GM18498 (cell line): ENCODE data around the gene FRMD6.
"Not testable (repeated sequence)": the region's sequence is repeated elsewhere in the genome, so short reads cannot be mapped to it uniquely, and the experiment has no call there.

Experiments used
- ATAC-seq: cut with Tn5 transposase; IDR thresholded peaks from one replicate; pipeline ENCODE4 v1.9.1; 2021; ENCODE audit warnings: mild to moderate bottlenecking, moderate library complexity; ENCODE audit not compliant: unreplicated experiment

The FRMD6 gene

DNA sequence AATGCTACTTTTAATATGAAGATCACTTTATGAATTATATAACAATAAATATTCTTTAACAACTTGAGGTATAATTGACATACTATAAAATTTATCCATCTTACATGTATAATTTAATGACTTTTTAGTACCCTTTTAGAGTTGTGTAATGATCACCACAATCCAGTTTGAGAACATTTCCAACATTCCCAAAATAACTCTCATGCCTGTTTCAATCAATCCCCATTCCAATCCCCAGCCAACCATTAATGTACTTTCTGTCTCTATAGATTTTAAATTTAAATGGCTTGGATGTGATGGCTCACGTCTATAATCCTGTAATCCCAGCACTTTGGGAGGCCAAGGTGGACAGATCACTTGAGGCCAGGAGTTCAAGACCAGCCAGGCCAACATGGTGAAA lies 23.5 kb upstream of the FRMD6 start:
- ATAC-seq: no peak

DNA sequence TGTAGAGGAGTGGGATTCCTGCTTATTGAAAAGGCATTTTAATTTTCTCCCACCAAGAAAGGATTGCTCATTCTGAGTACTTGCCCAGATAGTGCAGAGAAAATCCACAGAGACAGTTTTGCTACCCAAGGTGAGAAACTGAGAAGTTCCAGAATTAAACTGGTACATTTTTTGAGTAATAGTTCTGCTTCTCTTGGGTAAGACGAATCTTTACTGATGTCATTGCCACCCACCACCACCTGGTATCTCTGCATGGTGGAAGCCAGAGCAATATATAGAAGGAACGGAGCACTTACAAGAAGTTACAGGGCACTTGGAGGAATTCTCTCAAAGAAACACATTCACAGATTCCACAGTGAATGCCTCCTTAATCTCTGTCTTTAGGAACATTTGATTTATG lies 20.7 kb upstream of the FRMD6 start:
- no peak for ATAC-seq

DNA sequence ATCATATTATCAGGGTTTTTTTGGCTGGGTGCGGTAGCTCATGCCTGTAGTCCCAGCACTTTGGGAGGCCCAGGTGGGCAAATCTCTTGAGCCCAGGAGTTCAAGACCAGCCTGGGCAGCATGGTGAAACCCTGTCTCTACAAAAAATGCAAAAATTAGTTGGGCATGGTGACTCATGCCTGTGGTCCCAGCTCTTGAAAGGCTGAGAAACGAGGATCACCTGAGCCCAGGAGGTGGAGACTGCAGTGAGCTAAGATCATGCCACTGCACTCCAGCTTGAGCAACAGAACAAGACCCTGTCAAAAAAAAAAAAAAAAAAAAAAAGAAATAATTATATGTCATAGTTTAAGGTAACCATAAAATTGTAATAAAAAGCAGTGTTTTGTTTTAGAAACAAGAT lies 18.4 kb upstream of the FRMD6 start:
- not testable (repeated sequence) for ATAC-seq

DNA sequence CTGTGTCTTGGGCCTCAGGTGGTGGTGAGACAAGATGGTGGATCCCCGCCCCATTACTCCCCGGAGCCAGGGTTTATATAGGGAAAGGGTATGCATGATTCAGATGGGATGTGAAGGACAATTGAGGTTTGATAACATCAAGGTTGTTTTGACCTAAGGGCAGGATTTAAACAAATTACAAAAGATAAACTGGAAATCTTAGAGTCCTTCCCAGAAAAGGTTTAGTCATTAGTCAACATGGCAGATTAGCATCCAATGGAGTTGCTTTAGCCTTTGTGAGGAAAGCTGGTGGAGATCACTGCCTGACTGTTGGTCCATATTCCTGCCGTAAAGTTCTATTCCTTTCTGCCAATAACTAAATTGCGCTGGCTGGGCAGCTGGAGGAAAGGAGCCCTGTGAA lies 15.6 kb upstream of the FRMD6 start:
- ATAC-seq: no peak

DNA sequence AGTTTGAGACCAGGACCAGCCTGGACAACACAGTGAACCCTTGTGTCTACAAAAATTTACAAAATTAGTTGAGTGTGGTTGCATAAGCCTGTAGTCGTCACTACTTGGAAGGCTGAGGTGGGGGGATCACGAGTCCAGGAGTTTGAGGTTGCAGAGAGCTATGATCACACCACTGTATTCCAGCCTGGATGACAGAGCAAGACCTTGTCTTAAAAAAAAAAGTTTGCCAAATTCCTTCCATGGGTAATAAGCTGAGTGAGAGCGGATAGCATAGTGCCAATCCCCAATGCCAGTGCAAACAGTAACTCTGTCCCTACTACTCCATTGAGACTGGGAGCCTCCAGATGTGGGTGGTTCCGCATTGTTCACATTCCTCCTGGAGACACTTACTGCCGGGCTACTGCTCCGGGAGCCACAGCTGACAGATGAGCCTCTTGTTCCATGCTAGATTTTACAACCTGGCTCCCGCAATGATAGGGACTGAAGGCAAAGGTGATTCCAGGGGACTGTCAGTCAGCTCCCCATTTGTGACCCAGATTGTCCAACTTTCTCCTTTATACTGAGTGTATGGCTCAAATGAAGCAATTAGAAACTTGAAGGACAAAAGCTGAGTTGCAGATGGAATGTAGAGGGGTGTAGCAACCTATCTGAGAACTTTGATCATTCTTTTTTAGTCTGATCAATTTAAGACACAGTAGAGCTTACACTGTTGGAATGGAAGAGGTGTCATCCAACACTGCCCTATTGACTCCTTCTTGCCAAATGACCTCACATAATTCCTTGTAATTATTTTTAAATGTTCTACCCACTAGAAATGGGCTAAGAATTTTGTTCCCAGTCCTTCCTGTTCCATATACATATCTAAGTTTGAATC lies 13.4 kb upstream of the FRMD6 start:
- no peak for ATAC-seq

DNA sequence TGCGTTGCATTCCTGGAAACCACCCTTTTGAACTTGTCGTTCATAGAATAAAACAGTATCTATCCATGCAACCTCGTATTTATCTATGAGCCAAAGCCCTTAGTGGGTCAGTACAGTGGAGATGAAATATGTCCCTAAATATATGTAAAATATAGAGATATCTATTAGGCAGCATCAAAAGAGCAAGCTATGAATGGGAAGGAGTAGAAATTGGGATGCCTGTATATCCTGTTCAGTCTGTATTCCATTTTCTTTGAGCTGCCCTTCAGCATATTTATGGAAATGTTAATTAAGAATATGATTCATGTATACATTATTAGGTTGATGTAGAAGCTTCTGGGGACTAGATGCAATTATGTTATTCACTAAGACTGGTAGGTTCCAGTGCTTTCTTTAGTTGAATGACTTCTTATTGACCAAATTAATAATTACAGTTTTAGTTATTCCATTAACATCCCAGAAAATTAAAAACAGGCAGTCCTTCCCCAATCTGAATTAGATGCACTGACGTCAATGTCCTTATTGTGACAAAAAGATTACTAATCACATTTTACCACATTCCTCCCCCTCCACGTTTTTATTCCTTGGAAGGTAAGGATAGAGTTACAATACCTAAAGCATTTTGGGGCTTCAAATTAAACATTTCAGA lies 11.9 kb upstream of the FRMD6 start:
- no peak for ATAC-seq

DNA sequence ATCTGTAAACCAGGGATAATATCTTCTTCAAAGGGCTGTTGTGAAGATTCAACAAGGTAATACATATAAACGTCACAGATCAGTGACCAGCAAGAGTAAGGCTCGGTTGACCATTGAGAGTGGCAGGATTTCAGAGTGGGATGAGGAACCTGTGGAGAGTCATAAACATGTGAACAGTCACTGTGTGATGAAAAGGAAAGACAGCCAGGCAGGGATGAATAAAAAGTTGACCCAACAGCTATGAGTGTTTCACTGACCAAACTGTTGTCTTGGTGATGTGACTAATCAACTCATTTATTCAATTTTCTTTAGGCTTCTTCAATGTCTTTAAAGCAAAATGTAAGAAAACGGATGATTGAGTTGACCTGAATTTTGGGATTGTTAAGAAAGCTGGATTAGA lies 8.6 kb upstream of the FRMD6 start:
- ATAC-seq: no peak

DNA sequence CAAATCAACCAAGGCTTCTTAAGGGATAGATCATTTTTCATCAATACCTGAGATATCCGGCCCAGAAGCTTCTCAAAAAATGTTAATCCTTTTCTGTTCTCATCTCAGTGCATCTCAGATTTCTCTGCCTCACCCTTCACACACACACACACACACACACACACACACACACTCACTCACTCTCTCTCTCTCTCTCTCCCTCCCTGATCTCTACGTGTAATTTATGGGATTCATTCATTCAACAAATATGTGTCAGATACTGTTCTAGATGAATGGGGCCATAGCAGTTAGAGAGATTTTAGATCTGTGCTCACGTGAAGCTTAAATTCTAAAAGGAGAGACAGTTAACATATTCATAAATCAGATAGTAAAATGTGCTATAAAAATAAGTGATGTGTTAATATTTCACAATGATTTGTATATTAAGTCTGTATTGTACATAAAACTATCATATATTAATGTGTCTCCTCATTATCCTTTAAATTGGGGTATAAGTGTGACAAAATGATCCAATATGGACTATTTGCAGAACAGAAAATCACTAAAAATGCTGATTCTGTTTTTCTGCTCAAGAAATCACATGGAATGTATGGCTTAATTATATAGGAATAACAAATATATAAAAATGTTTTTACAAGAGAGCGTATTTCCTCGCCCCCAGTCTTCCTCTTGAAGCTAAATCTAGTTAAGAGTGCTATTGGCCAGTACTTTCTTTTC lies 7.3 kb upstream of the FRMD6 start:
- ATAC-seq: no peak

DNA sequence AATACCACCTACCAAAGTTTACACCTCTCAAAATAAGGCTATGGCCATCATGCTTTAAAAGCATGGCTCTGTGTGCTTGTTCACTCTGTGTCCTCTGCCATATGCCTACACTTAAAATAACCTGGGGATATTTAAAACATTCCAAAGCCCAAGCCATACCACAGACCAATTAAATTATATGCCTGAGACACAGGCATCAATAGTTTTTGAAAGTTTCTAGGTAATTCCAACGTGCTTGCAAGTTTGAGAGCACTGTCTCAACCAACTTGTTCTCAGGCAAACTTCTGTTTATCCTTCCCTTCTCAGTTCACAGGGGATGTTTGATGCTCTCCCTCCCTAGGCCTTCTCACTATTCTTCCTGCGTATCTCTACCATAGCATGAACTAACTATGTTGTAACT lies 3.4 kb upstream of the FRMD6 start:
- no peak for ATAC-seq

DNA sequence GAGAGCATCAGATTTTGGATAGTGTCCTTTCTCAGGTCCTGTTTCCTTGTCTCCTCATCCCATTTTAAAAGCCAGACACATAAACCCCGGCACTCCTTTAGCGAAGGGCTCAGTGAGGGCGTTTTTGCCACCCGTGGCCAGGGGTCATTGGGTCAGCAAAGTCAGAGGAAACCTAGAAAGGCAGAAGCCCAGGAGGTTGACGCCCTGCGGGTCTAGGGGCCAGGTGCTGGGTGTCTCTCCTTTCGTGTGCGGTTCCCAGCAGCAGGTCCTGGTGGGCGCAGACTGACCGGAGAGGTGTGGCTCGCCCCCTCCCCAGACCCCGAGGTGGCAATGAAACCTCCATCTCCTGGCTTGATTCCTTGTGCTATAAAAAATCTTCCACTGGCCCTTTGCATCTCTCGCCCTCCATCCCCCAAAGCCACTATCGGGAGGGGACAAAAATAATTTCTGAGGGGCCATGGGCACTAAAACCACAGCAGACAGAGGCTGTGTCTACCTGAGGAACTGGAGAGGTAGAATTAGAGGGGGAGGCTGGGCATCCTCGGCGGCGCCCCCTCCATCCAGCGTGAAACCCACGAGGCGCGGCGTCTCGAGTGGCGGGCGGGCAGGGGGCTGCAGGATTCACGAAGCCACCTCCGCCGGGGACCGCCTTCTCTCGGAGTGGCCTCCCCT lies 858 bp upstream of the FRMD6 start:
- no peak for ATAC-seq

DNA sequence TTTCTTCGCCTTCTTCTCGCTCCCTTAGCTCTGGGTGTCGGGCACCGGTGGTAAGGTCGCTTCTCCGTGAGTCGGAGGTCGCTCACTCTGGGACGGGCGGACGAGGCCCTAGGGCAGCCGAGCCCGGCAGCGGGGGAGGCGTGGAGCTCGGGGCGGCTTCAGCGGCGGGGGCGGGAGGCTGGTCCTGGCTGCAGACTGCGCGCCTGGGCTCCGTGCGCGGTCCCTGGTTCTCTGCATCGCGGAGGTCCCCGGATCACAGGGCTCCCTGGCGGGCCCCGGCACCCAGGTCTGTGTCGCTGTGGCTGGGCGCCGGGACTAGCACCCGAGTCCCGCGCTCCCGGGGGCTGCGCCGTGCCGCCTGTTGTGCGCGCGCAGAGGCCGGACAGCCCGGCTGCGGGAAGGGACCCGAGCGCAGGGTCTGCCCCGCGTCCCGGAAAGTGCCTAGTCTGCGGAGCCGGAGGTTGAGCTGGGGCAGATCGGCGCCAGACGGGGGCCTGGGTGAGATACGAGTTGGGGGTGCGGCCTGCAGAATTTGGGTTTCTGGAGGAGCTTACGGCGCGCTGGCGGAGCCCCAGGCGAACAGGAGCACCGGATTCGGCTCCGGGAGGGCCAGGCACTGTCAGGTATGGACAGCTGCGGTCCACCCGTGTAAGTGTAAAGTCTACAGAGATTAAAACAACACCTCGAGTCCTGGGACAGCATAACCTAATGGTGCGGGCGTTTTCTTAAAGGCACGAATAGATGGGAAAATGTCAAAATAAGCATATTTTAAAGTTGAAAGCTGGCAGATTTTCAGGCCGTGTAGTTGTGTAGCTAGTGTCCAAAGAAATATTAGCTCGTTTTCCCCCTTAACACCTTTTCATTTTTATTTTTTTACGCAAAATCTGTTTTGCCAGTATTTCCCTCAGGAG lies 713 bp downstream of the FRMD6 start:
- peak; percentile 41 for ATAC-seq

DNA sequence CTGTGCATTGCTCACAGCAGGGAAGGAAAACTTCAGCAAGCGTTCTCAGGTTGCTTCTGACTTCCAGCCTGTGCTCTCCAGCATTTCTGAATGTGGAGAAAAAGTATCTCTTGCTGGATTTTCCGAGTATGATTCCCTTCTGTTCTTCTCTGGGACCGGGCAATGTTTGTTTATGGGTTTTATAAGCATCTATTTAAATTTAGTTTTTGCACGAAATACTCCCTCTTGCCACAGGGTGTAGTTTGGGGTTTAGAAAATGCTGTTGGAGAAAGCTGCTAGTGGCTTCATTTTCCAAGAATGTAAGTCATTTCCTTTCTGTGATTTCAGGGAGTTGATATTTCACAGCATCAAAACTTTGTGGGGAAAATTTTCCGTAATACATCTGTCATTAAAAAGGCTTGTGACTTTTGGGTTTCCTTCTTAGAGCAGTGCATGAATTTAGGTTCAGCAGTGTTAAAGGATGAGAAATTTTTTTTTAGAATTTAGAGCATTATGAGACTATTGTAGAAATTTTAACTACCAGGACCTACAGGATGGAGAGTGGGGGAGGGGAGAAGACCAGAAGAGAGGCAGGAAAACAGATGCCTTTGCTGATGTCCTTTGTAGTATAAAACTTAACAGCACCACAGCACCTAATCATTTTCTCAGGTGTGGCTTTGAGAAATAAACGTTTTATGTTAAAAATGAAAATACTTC lies 1.5 kb downstream of the FRMD6 start:
- ATAC-seq: no peak

DNA sequence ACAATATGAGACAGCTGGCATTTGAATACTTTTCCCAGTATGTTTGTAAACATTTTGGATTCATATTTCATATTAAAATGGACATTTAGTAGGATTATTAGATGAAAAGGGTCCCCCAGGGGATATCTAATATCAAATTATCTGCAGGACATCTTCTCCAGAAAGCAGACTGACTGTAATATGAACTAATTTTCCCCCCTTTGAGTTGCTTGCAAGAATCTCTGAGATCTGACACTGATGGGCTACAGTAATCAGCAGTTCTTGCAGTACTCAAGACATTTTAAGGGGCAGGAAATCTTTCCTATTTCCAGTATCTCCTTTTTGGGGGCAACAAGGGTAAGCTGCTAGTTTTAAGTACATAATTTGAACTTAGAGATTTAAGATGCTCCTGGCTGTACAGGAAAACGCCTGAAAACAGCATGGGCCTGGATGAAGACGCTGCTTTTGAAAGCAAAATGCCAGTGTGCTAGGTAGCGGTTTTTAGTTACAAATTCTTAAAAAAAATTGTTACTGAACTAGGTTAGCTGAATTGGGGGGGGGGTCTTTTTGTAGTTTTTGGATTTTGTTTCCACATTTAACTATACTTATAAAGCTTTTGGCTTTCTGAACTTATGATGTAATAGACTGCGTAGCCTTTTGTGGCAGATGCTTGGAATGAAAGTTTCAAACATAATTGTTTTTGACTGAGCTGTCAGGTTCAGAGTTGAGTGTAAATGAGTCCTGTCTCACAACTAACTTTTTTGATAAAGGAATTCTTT lies 2.2 kb downstream of the FRMD6 start:
- ATAC-seq: no peak

DNA sequence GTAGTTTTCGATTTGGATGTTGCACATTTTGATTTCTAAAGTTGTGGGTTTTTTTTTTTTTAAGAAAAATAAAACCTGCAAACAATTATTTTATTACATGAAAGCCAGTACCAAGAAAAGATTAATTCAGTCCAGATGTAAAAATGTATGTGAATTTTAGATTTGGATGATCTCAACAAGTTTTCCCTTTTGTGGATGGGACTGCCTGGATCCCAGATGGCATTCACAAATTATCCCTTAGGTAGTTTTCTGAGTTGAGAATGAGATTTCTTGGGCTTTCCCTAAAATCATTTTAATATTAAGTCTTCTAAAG lies 2.8 kb downstream of the FRMD6 start:
- ATAC-seq: no peak

DNA sequence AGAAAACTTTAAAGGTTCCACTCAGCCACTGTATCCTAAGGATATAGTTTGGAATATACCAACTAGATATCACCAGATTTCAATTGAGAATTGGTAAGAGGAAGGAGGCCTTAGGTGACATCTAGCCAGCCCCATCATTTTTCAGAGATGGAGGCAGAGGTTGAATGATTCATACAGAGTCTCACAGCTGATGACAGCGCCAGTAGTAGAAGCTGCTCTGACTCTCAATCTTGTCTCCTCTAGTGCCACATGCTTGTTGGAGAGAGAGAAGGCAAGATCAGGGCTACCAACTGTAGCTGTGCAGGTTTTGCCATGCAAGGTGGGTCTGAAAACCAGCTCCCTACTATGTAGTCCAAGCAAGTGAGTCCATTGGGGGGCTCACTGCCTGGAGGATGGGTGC lies 6.1 kb downstream of the FRMD6 start:
- ATAC-seq: no peak

DNA sequence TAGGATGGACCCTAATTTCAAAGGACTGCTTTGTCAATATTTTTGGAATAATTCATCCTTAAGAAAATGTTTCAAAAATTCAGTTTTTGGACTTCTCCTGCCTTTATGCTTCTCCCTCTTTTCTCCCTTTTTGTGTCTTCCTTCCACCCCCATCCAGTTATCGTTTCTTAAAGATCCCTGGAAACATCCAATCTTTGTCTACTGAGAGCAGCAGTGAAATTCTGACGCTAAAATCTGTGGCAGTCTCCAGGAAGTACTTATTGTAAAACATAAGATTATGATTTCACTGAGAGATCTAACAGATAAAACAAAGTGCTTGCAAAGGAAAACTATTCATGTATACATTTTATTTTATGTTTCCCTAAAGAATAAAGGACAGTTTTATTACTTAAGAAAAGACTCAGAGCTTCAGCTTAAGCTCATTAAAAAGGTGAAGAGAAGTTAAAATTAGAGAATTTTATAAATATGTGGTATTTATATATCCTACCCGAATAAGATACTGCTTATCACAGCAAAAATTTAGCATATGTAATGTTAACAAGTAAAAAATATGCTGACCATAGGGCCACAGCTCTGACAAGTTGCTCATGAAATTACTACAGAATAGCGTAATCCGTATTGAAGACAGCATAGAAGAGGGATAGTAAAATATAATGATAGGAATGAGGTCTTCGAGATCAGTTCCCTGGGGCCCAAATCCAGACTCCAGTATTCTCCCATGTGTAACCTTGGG lies 6.9 kb downstream of the FRMD6 start:
- no peak for ATAC-seq

DNA sequence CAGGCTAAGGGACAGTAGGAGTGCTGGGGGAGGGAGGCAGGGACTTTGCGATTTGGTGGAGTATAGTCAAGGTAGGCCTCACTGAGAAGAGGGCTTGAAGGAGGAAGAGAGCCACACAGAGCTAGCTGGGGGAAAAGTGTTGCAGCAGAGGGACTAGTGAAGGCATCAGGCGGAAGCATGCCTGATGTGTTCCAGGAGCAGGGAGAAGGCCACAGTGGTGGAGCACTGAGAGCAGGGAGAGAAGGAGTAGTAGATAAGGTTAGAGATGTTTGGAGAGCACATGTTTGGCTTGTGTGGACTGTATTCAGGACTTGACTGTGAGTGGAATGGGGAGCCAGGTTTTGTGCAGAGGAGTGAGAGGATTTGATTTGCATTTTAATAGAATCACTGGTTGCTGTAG lies 9.0 kb downstream of the FRMD6 start:
- no peak for ATAC-seq

DNA sequence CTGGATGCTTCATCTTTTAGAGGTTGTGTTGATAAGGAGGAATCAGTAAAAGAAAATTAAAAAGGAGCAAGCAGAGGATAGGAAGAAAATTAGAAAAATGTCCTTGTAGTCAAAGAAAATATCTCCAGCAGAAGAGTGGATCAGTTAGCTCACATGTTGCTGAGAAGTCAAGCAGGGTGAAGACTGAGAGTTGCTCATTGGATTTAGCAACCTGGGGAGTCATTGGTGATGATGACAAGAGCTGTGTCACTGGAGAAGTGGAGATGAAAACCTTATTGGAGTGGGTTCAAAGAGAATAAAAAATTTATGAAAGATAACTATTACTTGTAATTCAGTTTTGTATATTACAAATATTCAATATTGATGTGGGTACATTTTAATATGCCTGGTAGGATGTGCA lies 9.8 kb downstream of the FRMD6 start:
- ATAC-seq: no peak
